ENCODE measurements around the gene ARHGDIA.

ARHGDIA gene

GRCh38 chr17:81913394-81914102, 42.4 kb upstream of the ARHGDIA start:
- no peak overlapping the region for H3K27ac ChIP-seq
- TF ChIP-seq EZH2 (IDR thresholded peaks at IDR 0.05) (no peak), POLR2AphosphoS5 (IDR thresholded peaks at IDR 0.05; ENCODE audit: borderline replicate concordance, low read depth, low read length) (no peak), FOXP2 (optimal IDR thresholded peaks at IDR 0.05; ENCODE audit: control extremely low read depth, extremely low read length, insufficient read depth) (no peak)
- no peak overlapping the region for H3K9ac ChIP-seq (ENCODE audit: insufficient read length)
- no peak for DNase-seq (ENCODE audit: low read depth, low spot score)
- H3K36me3 ChIP-seq (ENCODE audit: insufficient read depth, low read length) = peaks cover 30% of the 10 kb centered on the region; the same call in 1 of the 2 replicates
- no peaks in the 10 kb centered on the region for H3K9me3 ChIP-seq (ENCODE audit: low read depth, low read length)
- H3K4me3 ChIP-seq = no peak overlapping the region

- TF ChIP-seq EZH2 (IDR thresholded peaks at IDR 0.05) (no peak), FOXP2 (optimal IDR thresholded peaks at IDR 0.05; ENCODE audit: control extremely low read depth, extremely low read length, insufficient read depth) (no peak), POLR2AphosphoS5 (IDR thresholded peaks at IDR 0.05; ENCODE audit: borderline replicate concordance, low read depth, low read length) (no peak)
- H3K36me3 ChIP-seq (ENCODE audit: insufficient read depth, low read length) = peaks cover 30% of the 10 kb centered on the region; the same call in 1 of the 2 replicates
- no peak for DNase-seq (ENCODE audit: low read depth, low spot score)
- no peak overlapping the region for H3K9ac ChIP-seq (ENCODE audit: insufficient read length)
- H3K4me3 ChIP-seq = no peak overlapping the region
- no peak overlapping the region for H3K27ac ChIP-seq
- H3K9me3 ChIP-seq (ENCODE audit: low read depth, low read length) = no peaks in the 10 kb centered on the region
Measured at GRCh38 chr17:81912441-81913309, 41.5 kb upstream of the ARHGDIA start.

- Histone ChIP-seq H3K27ac (no peak overlapping the region), H3K9ac (ENCODE audit: insufficient read length) (no peak overlapping the region), H3K4me3 (peak overlapping the region; percentile 63), H3K36me3 (ENCODE audit: insufficient read depth, low read length) (peaks cover 30% of the 10 kb centered on the region; the same call in 1 of the 2 replicates), H3K9me3 (ENCODE audit: low read depth, low read length) (no peaks in the 10 kb centered on the region)
- TF ChIP-seq POLR2AphosphoS5 (IDR thresholded peaks at IDR 0.05; ENCODE audit: borderline replicate concordance, low read depth, low read length) (no peak), EZH2 (IDR thresholded peaks at IDR 0.05) (no peak), FOXP2 (optimal IDR thresholded peaks at IDR 0.05; ENCODE audit: control extremely low read depth, extremely low read length, insufficient read depth) (no peak)
- DNase-seq (ENCODE audit: low read depth, low spot score) = no peak
Measured at GRCh38 chr17:81911969-81912368, 40.8 kb upstream of the ARHGDIA start.

GRCh38 chr17:81911277-81911961, 40.3 kb upstream of the ARHGDIA start, which contains the start of gene PCYT2:
PCYT2 (minus strand) TSS chr17:81911399; CDS start chr17:81911355, 44 bp downstream.
- Histone ChIP-seq H3K27ac (no peak within 1 kb of the TSS), H3K4me3 (peak within 1 kb of the TSS; percentile 88), H3K9ac (ENCODE audit: insufficient read length) (peak within 1 kb of the TSS; percentile 82), H3K9me3 (ENCODE audit: low read depth, low read length) (no peaks in the 10 kb centered on the region), H3K36me3 (ENCODE audit: insufficient read depth, low read length) (peaks cover 30% of the 10 kb centered on the region; the same call in 1 of the 2 replicates)
- no peak for TF ChIP-seq FOXP2 (optimal IDR thresholded peaks at IDR 0.05; ENCODE audit: control extremely low read depth, extremely low read length, insufficient read depth)
- TF ChIP-seq EZH2 (IDR thresholded peaks at IDR 0.05) = no peak
- TF ChIP-seq POLR2AphosphoS5 (IDR thresholded peaks at IDR 0.05; ENCODE audit: borderline replicate concordance, low read depth, low read length) = no peak
- DNase-seq (ENCODE audit: low read depth, low spot score) = no peak

GRCh38 chr17:81910840-81911276, 39.7 kb upstream of the ARHGDIA start:
- Histone ChIP-seq H3K36me3 (ENCODE audit: insufficient read depth, low read length) (peaks cover 30% of the 10 kb centered on the region; the same call in 1 of the 2 replicates), H3K4me3 (peak overlapping the region; percentile 88), H3K9me3 (ENCODE audit: low read depth, low read length) (no peaks in the 10 kb centered on the region), H3K9ac (ENCODE audit: insufficient read length) (peak overlapping the region; percentile 82), H3K27ac (no peak overlapping the region)
- DNase-seq (ENCODE audit: low read depth, low spot score) = no peak
- no peak for TF ChIP-seq EZH2 (IDR thresholded peaks at IDR 0.05)
- no peak for TF ChIP-seq FOXP2 (optimal IDR thresholded peaks at IDR 0.05; ENCODE audit: control extremely low read depth, extremely low read length, insufficient read depth)
- TF ChIP-seq POLR2AphosphoS5 (IDR thresholded peaks at IDR 0.05; ENCODE audit: borderline replicate concordance, low read depth, low read length) = no peak

- no peaks in the 10 kb centered on the region for H3K9me3 ChIP-seq (ENCODE audit: low read depth, low read length)
- H3K36me3 ChIP-seq (ENCODE audit: insufficient read depth, low read length) = peaks cover 25% of the 10 kb centered on the region; the same call in 1 of the 2 replicates
- TF ChIP-seq FOXP2 (optimal IDR thresholded peaks at IDR 0.05; ENCODE audit: control extremely low read depth, extremely low read length, insufficient read depth) (no peak), EZH2 (IDR thresholded peaks at IDR 0.05) (no peak)
- peak overlapping the region; percentile 82 for H3K9ac ChIP-seq (ENCODE audit: insufficient read length)
- DNase-seq (ENCODE audit: low read depth, low spot score) = no peak
- H3K27ac ChIP-seq = no peak overlapping the region
- H3K4me3 ChIP-seq = peak overlapping the region; percentile 88
Measured at GRCh38 chr17:81909966-81910839, 39.1 kb upstream of the ARHGDIA start.

- H3K9me3 ChIP-seq (ENCODE audit: low read depth, low read length) = no peaks in the 10 kb centered on the region
- H3K27ac ChIP-seq = no peak overlapping the region
- no peak overlapping the region for H3K4me3 ChIP-seq
- peaks cover 16% of the 10 kb centered on the region; the same call in 1 of the 2 replicates for H3K36me3 ChIP-seq (ENCODE audit: insufficient read depth, low read length)
- TF ChIP-seq EZH2 (IDR thresholded peaks at IDR 0.05) (no peak), FOXP2 (optimal IDR thresholded peaks at IDR 0.05; ENCODE audit: control extremely low read depth, extremely low read length, insufficient read depth) (no peak), POLR2AphosphoS5 (IDR thresholded peaks at IDR 0.05; ENCODE audit: borderline replicate concordance, low read depth, low read length) (no peak)
- no peak for DNase-seq (ENCODE audit: low read depth, low spot score)
- H3K9ac ChIP-seq (ENCODE audit: insufficient read length) = no peak overlapping the region
Measured at GRCh38 chr17:81909231-81909630, 38.1 kb upstream of the ARHGDIA start.
